ENCODE data around the gene NKD2.

DNA sequence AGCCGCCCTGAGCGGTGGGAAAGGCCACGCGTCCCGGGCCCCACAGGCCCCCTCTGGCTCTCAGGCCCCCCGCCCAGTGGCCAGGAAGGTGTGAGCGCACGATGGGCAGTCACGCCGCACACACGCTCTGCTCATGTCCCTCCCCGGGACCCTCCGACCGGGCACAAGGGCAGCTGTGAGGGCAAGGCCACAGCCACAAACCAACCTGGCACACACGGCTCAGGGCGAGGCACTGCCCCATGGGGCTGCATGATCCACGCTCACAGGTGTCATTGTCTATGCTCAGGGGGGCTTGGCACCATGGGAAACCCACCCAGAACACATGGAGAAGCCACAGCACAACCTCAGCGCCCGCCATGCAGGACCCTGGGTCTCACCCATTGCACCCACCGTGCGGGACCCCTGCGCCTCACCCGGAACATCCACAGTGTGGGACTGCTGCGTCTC is 52.0 kb downstream of the NKD2 start:
- TF ChIP-seq, protein P1, sequence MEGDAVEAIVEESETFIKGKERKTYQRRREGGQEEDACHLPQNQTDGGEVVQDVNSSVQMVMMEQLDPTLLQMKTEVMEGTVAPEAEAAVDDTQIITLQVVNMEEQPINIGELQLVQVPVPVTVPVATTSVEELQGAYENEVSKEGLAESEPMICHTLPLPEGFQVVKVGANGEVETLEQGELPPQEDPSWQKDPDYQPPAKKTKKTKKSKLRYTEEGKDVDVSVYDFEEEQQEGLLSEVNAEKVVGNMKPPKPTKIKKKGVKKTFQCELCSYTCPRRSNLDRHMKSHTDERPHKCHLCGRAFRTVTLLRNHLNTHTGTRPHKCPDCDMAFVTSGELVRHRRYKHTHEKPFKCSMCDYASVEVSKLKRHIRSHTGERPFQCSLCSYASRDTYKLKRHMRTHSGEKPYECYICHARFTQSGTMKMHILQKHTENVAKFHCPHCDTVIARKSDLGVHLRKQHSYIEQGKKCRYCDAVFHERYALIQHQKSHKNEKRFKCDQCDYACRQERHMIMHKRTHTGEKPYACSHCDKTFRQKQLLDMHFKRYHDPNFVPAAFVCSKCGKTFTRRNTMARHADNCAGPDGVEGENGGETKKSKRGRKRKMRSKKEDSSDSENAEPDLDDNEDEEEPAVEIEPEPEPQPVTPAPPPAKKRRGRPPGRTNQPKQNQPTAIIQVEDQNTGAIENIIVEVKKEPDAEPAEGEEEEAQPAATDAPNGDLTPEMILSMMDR (conservative IDR thresholded peaks at IDR 0.05; ENCODE audit: low read length) = no peak
- no peak for TF ChIP-seq EZH2phosphoT487 (IDR thresholded peaks at IDR 0.05; ENCODE audit: borderline replicate concordance, low read depth, low read length)

All from OCI-LY7 (cell line).